Activated CD8-positive, alpha-beta memory T cell treated with anti-CD3 and anti-CD28 coated beads for 36 hours (primary cell): Measurements from ENCODE around the gene TCF4. TPM values are rescaled to one million over a fixed set of nuclear protein-coding genes. Genes with fewer than 3 reads are reported as not detected.
"Not testable (repeated sequence)": the region's sequence is repeated elsewhere in the genome, so short reads cannot be mapped to it uniquely, and the experiment has no call there.

Source experiments
- CTCF ChIA-PET: fragments of 350-600 bp; sonication (Branson Sonifier 250); formaldehyde crosslinking; loops from one replicate; lab custom pipeline; 2021; ENCODE audit warnings: antibody characterized with exemption; lab: Charles Lee
- POLR2A ChIA-PET: fragments of 350-600 bp; sonication (Branson Sonifier 250); formaldehyde crosslinking; loops from one replicate; lab custom pipeline; 2021; ENCODE audit warnings: antibody characterized with exemption; lab: Charles Lee
- total RNA-seq, 2 experiments: library from RNA; stranded (reverse); gene quantifications; one replicate each; pipeline ENCODE4 v1.2.3, GENCODE V29; 2021

TCF4 gene
- total RNA-seq, 2 experiments from 2014 or later = 0.11 to 0.84 TPM

DNA sequence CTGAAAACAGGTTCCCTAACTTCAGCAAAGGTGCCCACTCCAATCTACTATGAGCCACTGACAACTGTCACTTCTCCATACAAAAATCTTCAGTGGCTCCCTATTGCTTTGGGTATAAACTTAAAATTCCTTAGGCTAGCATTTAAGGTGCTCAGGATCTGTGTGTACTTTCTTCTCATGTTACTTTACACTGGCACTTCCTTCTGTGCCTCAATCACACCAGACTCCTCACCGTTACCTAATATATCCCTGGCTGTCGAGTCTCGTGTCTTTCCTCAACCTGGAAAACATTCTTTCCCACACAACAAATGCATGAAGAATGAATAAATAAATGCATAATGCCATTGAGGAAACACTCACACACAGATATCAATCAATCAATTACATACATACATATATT is 101.1 kb downstream of the TCF4 start:
- ChIA-PET POLR2A (no interaction called here), CTCF (no interaction called here)

DNA sequence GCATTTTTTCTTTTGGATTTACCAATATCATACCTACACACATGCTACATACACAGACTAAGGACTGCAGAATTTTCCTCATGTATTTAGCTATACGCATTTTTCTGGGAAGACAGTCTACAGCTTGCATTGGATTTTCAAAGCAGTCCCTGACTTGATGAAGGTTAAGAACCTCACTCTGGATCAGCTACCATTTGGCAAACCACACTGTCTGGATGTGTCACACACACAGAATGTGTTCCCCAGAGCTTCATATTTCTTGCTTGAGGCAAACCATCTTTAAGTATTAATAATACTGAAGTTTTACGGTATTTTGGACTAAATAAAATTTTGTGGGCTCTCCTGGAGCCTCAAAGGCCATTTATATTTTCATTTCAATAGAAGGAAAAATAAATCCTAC is 102.3 kb downstream of the TCF4 start:
- ChIA-PET POLR2A (no interaction called here), CTCF (no interaction called here)

DNA sequence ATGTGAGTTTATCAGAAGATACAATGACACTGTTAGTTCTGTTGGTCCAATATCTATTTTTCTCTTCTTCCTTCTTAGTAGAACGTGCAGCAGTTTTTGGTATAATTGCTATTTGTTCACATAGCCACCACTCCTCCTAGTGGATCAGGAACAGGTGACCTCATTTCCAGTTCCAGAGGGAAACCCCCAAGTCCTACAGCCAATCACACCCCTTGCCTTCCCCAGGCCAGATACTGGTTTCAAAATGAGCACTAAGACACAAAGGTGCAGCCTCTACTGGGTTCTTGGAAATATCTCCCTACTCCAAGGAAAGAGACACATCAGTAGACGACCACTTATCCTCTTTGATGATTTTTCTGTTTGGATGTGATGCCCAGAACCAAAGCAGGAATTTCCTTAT is 103.2 kb downstream of the TCF4 start:
- ChIA-PET POLR2A (no interaction called here), CTCF (no interaction called here)

GRCh38 chr18:55483266-55483871 is 104.6 kb downstream of the TCF4 start:
- ChIA-PET CTCF (no interaction called here), POLR2A (no interaction called here)

GRCh38 chr18:55479656-55480420 is 108.2 kb downstream of the TCF4 start:
- CTCF ChIA-PET = interaction anchor here (0.6 kb wide), 1 partner anchor 26 kb away, joined by 3 read pairs; no protein-coding TSS in a partner anchor
- POLR2A ChIA-PET = no interaction called here

- ChIA-PET CTCF (no interaction called here), POLR2A (no interaction called here)
Observed at GRCh38 chr18:55477860-55478581, 110.0 kb downstream of the TCF4 start.

DNA sequence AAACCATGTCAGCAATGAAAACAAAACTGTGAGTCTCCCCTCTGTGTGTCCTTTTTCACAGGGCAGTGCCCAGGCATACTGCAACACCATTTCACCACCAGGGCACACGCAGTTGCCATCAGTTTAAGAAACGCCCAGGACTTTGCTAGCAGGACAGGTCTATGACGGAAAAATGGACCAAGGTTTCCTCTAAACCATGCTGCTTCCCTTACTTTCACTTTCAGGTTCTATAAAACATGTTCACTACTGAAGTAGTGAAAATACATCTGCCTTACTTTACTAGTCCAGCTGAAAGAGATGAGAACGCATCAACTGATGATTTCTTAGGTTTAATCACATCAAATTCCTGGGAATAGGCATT is 110.5 kb downstream of the TCF4 start:
- CTCF ChIA-PET = no interaction called here
- POLR2A ChIA-PET = no interaction called here

DNA sequence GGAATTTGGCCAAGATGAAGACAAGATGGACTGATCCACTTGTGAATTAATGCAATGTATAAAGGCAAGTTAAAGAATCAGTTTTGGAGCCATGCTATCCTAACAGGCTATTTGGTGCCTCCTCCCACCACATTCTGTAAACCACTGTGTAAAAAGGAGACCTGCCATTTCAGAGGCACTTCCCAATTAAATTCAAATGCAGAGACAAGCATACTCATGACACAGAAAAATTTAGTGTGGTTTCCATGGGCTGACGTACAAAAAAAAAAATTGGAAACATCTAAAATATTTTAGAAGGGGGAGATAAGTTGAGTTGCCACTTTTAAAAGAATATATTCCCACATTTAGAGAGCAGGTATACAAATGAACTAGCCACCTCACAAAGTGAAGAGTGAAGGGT is 112.1 kb downstream of the TCF4 start:
- ChIA-PET CTCF (no interaction called here), POLR2A (no interaction called here)

GRCh38 chr18:55475467-55475866 is 112.5 kb downstream of the TCF4 start:
- POLR2A ChIA-PET = no interaction called here
- CTCF ChIA-PET = no interaction called here

- POLR2A ChIA-PET = no interaction called here
- CTCF ChIA-PET = no interaction called here
Observed at GRCh38 chr18:55473560-55473959, 114.4 kb downstream of the TCF4 start.

GRCh38 chr18:55473058-55473457 is 114.9 kb downstream of the TCF4 start:
- CTCF ChIA-PET = no interaction called here
- POLR2A ChIA-PET = no interaction called here

- ChIA-PET CTCF (no interaction called here), POLR2A (no interaction called here)
Observed at GRCh38 chr18:55470826-55471225, 117.2 kb downstream of the TCF4 start.

DNA sequence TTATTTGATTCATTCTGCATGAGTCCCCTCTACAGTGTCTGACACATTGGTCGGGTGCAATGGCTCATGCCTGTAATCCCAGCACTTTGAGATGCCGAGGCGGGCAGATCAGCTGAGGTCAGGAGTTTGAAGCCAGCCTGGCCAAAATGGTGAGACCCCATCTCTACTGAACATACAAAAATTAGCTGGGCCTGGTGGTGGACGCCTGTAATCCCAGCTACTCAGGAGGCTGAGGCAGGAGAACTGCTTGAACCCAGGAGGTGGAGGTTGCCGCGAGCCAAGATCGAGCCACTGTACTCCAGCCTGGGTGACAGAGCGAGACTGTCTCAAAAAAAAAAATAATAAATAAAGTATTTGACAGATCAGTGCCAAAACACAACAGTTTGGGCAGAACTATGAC is 118.9 kb downstream of the TCF4 start:
- POLR2A ChIA-PET, CTCF ChIA-PET: not testable (repeated sequence)

DNA sequence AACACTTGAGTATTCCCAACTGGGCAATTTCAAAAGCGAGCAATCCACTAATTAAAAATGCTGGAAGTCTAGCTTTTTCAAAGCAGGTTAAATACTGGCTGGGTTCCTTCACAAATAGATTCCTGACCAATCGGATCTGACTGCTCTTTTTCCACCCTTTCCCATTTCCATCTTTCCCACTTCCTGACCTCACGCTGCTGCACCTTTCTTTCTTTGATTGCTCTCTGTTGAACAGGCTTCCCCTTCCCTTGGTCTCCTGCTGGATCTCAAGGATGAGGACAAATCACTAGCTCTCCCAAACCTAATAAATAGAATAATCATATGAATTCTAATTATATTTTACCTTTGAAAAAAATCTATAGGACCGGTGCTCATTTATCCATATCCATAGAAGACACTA is 121.2 kb downstream of the TCF4 start:
- CTCF ChIA-PET = no interaction called here
- POLR2A ChIA-PET = no interaction called here

GRCh38 chr18:55465313-55465712 is 122.7 kb downstream of the TCF4 start:
- CTCF ChIA-PET = no interaction called here
- POLR2A ChIA-PET = no interaction called here

DNA sequence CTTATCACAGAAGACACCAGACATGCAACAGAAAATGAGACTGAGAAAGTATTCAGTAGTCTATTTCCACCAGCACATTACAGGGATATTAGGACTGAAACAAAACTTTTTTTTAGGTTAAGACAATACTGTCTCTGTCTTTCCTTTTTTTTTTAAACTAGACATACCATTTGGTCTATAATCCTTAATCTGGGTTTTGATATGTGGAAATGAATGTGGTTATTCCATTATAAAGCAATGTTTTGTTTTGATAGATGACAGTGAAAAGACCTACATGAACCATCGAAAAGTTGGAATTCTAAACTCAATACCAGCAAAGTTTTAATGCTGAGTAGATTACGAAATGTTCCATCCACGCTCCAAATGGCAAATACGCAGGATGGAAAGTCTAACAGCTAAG is 123.4 kb downstream of the TCF4 start:
- POLR2A ChIA-PET = no interaction called here

DNA sequence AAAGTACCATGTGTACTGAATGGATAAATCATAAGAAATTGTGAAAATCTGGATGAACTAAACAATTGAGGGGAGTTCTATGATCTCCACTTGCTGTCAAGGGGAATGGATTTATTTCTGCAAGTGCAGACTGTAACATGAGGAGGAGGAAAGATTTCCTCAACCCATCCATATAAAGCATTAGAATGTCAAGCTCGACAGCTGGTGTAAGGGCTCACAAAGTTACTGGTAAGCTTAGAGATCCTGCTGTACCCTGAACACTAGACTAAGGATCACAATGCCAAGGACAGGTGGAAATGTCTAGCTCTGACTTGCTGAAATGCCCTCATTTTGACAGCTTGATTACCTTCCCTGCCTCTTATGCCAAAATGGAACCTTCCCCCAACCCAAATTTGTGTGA is 125.3 kb downstream of the TCF4 start:
- CTCF ChIA-PET = no interaction called here

More for the DNA sequence above, 123.4 kb downstream of the TCF4 start:
- CTCF ChIA-PET = no interaction called here

DNA sequence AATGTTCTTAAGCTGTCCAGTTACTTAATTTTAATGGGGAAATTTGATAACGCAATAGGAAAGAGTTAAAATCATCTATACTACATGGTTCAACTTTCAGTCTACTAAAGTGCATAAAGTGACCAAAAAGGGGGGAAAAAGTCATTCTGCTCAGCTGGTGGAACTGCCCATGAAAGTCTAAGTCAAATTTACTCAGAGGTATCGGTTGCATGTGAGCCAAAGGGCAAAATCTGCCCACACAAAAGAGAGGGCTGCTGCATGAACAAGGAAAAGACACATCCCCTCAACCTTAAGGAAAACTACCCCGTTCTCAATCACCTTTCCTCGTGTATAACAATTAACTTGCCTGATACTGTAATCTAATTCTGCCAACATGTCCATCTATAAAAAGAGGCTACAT is 126.1 kb downstream of the TCF4 start:
- ChIA-PET CTCF (no interaction called here), POLR2A (no interaction called here)

More for the DNA sequence above, 125.3 kb downstream of the TCF4 start:
- POLR2A ChIA-PET = no interaction called here

DNA sequence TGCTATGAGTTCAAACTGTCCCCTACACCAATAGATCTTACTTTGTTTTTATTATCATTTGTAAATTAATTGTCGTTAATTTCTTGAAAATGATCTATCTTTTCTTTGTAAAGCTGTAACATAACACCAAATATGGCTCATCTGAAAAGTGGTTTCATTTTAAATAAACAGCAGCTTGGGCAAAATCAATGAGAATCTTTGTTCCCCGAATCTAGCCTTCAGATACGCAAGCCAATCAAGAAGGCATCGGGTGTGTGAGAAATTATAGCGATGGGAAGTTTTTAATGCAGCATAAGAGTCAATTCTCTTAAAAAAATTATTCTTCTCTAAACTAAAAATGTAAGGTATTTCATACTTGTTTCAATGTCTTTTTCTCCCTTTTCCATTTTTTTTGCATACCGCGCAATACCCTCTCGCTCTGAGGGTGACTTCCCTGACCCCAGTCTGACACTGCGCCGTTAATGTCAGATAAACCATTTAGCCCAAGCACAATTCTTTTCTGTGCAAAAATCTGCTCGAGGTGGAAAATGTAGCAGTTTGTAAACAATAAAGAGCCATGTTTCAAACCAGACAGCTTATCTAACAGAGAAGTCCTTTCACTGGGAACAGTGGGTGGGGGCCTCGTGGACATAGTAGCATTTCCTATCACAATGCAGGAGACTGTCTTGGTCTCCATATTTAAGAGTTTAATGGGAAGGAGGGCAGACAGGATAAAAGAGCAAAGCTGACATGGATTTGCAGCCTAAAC is 129.4 kb downstream of the TCF4 start:
- POLR2A ChIA-PET = no interaction called here

DNA sequence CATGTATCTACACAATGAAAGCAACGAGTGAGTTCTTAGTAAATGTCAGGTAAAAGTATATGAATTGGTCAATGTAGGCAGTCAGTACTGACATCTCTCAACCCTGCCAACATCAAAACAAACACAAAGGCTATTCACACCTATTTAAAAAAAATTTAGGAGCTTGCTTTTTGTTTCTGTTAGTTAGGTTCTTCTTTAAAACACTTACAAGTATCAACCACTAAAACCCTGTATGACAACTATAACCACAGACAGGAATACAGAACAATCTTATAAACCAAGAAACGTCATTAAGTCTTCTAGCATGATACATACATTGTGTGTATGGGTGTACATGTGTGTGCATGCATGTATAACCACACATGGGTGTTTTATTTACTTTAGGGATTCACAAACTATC is 131.0 kb downstream of the TCF4 start:
- ChIA-PET POLR2A (no interaction called here), CTCF (interaction anchor here (0.8 kb wide), 1 partner anchor 11 kb away, joined by 3 read pairs; no protein-coding TSS in a partner anchor)

More for the DNA sequence above, 129.4 kb downstream of the TCF4 start:
- CTCF ChIA-PET = no interaction called here
